ENCODE measurements around the gene CCNT1.
"Not testable (repeated sequence)": the region's sequence is repeated elsewhere in the genome, so short reads cannot be mapped to it uniquely, and the experiment has no call there.

Gene CCNT1

DNA sequence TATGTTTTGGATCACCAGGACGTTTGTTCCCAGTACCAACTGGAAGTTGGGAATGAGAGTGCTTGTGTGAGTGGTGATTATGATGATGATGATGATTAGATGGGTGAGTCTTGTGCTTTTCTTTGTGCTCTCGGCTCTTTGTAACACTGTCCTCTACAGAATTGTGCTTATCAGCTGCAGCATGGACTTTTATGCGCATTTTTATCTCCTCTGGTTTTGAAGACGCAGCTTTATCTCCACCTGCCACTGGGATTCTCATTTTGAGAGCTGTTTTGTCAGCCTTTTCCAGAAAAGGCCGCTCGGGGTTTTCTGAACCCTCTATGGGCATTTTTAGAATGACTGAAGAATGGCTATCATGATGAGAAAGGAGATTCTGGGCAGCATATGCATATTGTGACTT, 22.9 kb downstream of the CCNT1 start:
- no peak for DNase-seq

DNA sequence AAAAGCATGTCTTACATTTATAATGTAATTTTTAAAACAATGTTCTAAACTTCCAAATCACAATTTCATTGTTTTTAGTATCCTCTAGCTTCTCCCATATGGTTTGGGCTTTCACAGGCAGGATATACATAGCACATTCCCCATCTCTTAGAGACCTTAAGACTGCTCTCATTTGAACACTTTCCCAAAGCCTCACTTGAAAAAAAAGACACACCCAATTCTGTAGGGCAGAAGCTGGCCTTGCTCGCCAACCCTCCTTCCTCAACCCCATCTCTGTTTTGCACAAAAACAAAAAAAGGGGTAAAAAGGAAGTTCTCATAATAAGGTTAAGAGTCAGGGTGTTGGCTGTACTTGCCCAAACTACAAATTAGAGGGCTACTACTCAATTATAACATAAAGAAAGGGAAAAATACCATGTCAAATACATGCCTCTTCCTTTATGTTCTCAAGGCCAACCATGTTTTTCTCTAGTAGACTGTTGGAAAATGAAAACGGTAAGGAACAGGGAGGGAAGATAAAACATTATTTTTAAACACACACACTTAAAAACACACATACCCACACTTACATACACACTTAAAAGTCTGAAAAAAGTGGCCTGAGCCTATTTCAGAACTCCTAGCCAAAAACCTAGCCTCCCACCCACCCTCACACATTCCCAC, 24.6 kb downstream of the CCNT1 start:
- DNase-seq: no peak

DNA sequence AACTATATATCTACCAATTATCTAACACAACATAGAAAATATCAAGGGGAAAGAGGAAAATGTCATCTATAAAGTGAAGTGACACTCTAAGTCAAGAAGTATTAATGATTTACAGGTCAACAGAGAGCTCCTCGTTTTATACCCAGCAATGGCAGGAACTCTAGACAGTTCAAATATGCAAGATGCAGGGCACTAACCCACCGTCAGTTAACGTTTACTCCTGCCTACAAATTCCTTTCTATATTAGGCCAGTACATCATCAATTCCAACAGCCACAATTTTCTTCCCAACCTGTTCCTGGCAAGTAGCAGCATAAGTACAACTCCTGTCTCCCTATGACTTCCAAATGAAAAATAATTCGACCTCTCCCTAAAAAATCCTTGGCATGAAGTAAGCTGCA, 25.5 kb downstream of the CCNT1 start:
- DNase-seq: no peak

DNA sequence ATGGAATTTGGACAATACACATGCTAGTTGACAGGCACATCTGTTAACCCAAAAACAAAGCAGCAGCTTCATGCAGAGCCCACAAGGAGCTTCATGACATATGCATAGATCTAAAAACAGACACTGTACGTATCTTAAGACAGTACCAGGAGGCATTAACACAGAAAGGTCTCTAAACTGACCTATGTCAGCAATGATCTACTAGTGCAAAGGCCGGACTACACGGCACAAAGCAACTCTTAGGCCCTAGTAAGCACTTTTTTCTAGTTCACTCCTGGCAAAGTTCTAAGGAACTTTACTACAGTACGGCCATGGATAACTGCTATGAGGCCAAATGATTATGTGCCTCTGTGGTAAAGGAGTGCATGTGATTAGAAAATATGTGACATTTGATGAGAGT, 26.1 kb downstream of the CCNT1 start:
- no peak for DNase-seq

DNA sequence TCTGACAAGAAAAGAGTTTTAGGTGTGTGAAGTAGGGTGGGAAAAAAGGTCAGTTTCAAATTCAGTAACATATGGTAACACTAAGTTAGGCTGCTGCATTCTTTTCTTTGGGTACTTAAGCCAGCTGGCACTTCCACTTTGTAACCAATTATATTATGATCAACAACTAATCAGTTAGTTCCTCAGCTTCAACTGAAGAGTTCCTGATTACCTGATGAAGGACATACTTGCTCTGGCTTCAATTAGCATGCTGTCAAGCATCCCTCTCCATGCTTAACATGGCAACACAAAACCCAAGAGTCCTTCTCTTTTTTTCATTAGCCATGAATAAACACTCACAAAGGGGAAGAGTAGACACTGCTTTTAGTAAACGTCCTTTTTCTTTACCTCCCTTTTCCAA, 27.7 kb downstream of the CCNT1 start:
- no peak for DNase-seq

DNA sequence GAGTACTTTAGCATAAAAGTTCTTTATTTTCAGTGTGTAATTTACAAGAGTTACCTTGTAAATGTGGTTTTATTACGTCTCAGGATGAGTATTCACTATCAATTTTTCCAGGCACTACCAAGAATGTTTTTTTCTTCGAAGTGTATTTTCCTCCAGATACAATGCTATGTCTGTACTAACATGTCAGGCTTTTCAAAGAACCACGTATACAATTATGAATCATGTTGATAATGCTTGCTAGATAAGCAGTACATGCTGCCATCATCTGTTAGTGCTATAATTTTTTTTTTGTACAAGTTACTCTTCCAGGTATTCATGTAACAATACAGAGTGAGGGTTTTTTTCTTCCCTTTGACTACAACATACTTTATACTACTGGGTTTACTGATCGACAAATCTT, 28.9 kb downstream of the CCNT1 start:
- no peak for DNase-seq

DNA sequence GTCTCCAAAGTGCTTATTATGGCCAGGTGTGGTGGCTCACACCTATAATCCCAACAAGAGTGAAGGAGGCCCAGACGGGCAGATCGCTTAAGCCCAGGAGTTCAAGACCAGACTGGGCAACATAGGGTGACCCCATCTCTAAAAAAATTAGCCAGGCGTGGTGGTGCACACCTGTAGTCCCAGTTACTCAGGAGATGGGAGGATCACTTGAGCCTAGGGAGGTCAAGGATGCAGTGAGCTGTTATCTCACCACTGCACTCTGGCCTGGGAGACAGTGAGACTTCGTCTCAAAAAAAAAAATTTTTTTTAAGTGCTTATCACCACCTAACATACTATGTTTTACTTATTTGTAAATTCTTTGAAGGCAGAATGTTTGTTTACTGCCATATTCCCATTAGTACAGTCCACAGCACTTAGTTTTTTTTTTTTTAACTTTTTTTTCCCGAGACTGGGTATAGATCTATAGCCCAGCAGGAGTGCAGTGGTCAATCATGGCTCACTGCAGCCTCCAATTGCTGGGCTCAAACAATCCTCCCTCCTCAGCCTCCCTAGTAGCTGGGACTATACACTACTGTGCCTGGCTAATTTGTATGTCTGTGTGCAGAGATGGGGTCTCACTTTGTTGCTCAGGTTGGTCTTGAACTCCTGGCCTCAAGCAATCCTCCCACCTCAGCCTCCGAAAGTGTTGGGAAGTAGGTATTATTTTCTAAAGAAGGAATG, 29.7 kb downstream of the CCNT1 start:
- DNase-seq: no peak

DNA sequence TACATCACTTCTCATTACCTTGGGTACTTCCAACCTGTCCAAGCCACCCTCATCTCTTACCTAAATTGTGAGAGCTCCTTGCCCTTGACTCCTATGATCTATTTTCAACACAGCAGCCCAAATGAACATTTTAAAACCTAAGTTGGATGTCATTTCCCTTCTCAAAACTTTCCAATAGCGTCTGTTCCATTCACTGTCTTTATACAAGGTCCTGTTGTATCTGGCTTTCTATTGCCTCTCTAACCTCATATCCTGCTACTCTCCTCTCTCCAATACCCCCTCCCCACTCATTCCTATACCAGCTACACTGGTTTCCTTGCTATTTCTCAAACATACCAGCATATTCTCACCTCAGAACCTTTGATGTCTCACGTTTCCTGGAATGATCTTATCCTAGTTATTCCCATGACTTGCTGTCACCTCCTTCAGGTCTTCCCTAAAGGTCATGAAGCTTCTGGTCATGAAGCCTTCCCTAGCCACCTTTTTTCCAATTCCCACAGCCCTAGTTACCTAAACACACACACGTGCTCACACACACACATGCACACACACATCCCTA, 30.4 kb downstream of the CCNT1 start:
- DNase-seq: no peak

DNA sequence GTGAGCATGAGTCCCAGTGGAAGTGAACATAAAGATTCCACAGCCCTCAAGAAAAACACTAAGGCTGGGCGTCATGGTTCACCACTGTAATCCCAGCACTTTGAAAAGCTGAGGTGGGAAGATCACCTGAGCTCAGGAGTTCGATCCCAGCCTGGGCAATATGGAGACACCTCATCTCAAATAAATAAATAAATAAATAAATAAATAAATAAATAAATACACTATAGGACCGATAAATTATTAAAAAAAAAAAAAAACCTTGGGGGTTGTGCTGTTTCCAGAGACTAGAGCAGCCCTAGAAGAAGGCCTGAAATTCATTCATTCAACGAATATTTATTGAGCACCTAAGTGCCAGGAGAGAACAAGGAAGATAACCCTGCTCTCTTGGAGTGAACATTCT, 33.0 kb downstream of the CCNT1 start:
- no peak for DNase-seq

DNA sequence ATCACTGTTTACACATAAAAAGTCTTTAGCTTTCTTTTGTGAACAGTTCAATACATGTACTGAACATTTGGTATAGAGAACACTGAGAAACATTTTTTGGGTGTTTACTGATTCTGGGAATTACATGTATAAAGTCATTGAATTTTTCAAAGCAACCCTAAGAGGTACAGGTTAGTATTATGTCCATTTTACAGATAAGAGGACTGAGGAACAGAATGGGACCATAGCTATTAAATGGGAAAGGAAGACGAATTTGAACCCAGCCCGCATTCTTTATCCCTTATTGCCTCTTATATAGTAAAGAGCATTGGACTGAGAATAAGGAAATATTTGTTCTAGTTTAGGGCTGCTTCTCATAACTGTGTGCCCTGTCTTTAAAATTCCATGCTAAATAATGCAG, 33.6 kb downstream of the CCNT1 start:
- DNase-seq: no peak

DNA sequence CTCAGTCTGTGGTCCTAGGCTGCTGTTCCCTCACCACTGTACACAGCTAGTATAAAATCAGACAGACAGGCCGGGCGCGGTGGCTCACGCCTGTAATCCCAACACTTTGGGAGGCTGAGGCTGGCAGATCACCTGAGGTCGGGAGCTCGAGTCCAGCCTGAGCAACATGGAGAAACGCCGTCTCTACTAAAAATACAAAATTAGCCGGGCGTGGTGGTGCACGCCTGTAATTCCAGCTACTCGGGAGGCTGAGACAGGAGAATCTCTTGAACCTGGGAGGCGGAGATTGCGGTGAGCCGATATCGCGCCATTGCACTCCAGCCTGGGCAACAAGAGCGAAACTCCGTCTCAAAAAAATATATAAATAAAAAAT, 34.0 kb downstream of the CCNT1 start:
- not testable (repeated sequence) for DNase-seq

DNA sequence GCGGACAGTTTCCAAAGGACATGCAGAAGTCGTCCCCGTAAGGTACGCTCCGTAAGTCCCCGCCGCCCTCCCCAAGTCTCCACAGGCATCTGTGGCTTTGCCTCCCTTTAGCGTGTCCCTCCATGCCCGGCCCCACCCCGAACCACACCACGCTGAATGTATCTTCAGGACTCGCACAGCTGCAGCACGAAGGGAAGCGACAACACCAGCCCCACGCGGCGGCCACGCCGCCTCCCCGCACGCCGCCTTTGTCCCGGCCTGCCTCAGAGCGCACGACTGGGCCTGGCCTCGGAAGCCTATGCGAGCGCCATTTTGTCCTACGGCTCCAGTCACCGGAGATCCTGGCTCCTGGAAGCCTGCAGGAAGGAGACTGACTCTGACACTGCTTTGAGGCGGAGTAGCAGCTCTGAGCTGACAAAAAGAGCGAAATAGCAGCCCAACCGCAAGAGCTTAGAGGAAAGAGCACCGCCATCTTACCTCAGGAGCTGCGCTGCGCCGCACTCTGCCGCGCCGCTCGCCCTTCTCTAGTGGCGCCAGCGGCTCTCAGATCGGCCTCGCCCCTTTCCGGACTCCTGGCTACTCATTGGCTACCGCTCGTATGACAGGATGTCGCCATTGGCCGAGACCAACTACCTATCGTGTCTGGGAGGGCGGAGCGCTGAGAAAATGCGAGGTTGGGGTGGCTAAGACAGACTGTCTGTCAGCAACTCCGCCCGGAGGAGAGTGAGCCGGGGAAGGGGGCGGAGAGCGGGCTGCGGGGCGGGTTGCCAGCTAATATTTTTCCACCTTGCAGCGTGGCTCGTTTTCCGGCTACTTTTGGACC, 34.6 kb downstream of the CCNT1 start, which contains the start of gene KANSL2:
TSS of gene KANSL2 (minus strand) at position 529 of the 823 bp plus-strand sequence. CDS start 606 bp downstream, outside the sequence.
- DNase-seq: peak; percentile 98

DNA sequence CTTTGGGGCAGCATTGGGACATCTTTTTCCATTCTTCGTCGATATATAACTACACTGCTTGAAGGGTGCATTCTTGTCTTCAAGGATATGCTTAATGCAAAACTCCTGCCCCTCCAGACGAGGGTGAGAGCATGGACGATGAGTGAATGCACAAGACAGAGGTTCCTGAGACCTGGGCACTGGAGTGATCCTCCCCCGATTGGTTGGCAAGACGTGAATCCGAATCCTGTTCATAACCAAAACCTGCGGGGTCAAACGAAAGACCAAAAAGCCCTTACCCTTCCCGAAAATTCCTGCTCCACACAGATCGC, 35.2 kb downstream of the CCNT1 start:
- DNase-seq: no peak

DNA sequence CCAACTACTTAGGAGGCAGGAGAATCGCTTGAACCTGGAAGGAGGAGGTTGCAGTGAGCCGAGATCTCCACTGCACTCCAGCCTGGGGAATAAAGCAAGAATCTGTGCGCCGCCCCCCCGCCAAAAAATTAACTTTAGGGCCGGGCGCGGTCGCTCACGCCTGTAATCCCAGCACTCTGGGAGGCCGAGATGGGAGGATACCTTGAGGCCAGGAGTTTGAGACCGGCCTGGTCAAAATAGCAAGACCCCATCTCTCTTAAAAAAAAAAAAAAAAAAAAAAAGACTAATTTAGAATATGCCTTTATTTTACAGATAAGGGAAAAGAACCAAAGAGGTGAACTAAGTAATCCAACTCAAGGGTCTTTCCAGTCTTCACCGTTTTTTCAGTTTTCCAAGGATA, 35.6 kb downstream of the CCNT1 start:
- DNase-seq: no peak

DNA sequence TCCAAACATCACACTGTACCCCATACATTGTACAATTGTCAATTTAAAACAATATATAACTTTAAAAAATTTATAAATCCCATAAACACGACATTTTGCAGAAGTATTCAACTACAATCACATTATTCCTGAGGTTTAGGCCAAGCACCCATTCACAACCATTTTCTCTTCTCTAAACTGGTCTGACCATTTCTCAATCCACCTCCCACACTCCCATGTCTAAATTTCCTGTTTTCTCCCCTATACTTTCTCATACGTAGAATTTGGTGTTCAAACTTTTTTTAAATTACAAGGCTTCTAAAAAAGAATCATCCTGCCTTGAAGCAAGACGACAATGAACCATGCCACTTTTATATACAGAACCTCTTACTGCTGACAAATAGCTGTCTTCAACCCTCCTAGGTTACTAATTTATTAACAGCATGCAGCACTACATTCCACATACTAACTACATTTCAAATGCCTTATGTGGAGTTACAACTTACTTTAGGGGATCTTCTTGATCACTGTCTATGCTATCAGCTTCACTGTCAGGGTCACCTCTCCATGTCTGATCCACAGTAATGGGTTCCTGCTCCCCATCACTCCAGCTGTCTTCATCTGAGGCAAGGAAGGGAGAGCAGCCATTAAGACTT, 37.8 kb downstream of the CCNT1 start:
- no peak for DNase-seq

DNA sequence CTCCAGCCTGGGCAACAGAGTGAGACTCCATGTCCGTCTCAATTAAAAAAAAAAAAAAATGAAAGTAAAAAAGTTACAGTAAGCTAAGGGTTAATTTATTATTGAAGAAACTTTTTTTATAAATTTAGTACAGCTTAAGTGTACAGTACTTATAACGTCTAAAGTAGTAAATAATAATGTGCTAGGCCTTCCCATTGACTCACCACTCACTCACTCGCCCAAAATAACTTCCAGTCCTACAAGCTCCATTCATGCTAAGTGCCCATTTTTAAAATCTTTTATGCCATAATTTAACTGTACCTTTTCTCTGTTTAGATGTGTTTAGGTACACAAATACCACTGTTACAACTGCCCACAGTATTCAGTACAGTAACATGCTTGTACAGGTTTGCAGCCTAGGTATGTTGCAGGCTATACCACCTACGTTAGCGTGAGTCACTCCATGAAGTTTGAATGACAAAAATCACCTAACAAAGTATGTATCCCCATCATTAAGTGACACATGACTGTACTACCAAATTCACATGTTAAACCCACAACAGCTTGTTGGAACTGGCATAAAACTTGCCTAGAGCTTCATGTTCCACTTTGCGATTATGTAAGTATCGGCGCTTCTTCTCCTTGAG, 45.2 kb downstream of the CCNT1 start:
- no peak for DNase-seq

DNA sequence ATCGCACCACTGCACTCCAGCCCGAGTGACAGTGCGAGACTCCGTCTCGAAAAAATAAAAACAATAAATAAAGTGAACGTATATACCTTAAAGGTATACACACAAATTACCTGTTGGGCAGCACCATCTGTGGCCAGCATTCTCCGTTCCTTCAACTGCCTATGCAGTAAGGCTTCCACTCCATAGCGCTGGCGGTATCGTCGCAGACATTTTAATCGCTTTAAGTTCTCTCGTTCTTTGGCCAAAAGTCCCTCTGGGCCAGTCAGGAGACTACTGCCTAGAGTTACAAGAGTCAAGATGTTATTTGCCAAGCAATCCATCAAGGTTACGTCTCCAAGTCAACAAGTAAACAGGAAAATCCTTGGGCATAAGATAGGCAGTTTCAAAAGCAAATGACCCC, 47.5 kb downstream of the CCNT1 start:
- no peak for DNase-seq

DNA sequence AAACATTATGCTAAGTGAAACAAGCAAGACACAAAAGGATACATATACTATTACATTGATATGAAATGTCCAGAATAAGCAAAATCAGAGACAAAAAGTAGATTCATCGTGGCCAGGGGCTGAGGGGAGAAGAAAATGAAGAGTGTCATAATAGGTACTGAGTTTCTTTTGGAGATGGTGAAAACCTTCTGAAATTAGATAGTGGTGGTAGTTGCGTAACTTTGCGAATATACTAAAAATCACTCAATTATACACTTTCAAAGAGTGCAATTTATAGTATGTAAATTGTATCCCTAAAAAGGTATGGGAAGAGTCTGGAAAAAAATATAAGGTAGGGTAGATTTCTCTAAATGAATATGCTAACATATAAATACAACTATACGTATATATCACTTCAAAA, 56.6 kb downstream of the CCNT1 start:
- no peak for DNase-seq

DNA sequence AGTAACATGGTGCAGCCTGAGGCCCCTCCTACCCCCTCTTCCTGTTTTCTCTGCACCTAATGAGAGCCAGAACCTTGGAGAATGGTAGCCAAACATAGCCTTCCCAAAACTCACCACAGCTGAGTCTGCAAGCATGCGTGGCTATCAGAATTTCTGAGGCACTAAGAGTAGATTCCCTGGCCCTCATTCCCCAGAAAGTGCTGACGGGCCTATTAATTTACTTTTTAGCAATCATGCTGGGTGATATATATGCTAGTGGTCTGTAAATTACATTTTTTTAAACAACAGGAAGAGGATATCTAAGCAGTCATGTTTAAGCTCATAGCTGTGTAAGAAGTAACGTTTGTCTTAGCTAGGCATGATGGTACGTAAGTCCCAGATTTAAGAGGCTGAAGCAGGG, 64.8 kb downstream of the CCNT1 start:
- no peak for DNase-seq

DNA sequence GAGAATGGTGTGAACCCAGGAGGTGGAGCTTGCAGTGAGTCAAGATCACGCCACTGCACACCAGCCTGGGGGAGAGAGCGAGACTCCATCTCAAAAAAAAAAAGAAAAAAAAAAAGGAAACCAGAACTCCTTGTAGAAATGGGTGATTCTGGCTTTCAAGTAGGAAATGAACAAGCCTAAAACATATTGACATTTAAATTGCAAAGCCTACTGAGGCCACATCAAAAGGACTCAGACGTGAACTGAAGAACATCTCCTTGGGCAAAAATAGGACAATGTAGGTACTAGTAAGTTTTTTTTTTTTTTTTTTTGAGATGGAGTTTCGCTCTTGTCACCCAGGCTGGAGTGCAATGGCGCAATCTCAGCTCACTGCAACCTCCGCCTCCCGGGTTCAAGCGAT, 71.2 kb downstream of the CCNT1 start:
- DNase-seq: not testable (repeated sequence)

DNA sequence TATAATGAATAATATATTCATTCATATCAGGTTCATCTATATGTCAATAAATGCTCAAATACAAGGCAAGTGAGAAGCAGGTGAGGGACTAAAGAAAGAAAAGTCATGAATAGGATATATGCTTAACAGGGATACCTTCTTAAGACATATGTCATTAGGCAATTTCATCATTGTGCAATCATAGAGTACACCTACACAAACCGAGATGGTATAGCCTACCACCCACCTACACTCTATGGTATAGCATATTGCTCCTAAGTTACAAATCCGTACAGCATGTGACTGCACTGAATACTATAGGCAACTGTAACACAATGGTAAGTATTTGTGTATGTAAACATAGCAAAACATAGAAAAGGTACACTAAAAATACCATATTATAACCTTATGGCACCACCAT, 73.5 kb downstream of the CCNT1 start:
- no peak for DNase-seq
